ENCODE results near the gene ROCK1. TPM values are rescaled to one million over a fixed set of nuclear protein-coding genes. Genes with fewer than 3 reads are reported as not detected.

The ROCK1 gene
- total and polyA plus RNA-seq, 9 of the 15 experiments (the other 6 are each of a cell fraction or from before 2014, with no cell fraction given): 7.4 to 28.6 (median 17.7) TPM

DNA sequence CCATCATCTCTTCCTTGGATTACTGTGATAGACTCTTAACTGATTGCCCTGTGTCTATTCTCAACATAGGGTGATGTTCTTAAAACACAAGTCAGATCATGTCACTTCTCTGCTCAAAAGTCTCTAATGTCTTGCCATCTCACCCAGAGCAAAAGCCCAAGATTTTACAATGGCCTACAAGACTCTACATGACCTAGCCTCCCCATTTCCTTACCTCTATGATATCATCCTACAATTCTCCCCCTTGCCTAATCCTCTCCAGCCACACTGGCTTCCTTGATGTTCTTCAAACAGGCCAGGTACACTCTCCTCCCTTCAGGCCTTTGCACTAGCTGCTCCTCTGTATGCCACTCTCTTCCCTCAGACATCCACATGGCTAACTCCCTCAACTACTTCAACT is 55.1 kb downstream of the ROCK1 start:
- intact Hi-C loops (cut with micrococcal nuclease): loop anchor here (10.0 kb wide), 1 partner anchor 108 kb away; no protein-coding TSS in a partner anchor
- H3K9me1 ChIP-seq (ENCODE audit: control insufficient read depth, insufficient read depth, low read length): no peaks in the 10 kb centered on the region
- H3K4me1 ChIP-seq (replicated peaks in 1 of 2; ENCODE audit: control insufficient read depth in 2 of 2, insufficient read depth in 2 of 2, low read length in 2 of 2): no peaks in the 10 kb centered on the region; a peak in 1 of 5 replicates
- in situ Hi-C loops (cut with MboI): no loop called here
- no peak overlapping the region for H3K4me3 ChIP-seq
- FAIRE-seq (no peak), DNase-seq (ENCODE audit: extremely low read depth in 1 of 4, low spot score in 3 of 4) (no peak), ATAC-seq (no peak)
- H3K9ac ChIP-seq (ENCODE audit: insufficient read depth in 1 of 2, low read depth in 2 of 2, low read length in 2 of 2): no peak overlapping the region
- no peak overlapping the region for H3K27ac ChIP-seq (ENCODE audit: extremely low read depth, low read depth, low read length)
- CTCF ChIA-PET (ENCODE audit: low intra/inter-chr PET ratio): no interaction called here
- H2AFZ ChIP-seq (ENCODE audit: low read depth, low read length): no peak overlapping the region
- no peak overlapping the region for H3K4me2 ChIP-seq (ENCODE audit: insufficient read depth, low read length)
- H3K36me3 ChIP-seq (ENCODE audit: control insufficient read depth, insufficient read depth, low read length): no peaks in the 10 kb centered on the region
- H3K79me2 ChIP-seq (ENCODE audit: control insufficient read depth, insufficient read depth, low read length): no peaks in the 10 kb centered on the region
- H3K9me3 ChIP-seq (replicated peaks; ENCODE audit: control insufficient read depth, insufficient read depth, low read depth, low read length): no peaks in the 10 kb centered on the region
- H3K27me3 ChIP-seq (ENCODE audit: control insufficient read depth in 2 of 2, insufficient read depth in 2 of 2, low read length in 2 of 2): no peaks in the 10 kb centered on the region
- TF ChIP-seq TSHZ1 (CRISPR knock-in tag; IDR thresholded peaks at IDR 0.05) (no peak), E2F3 (CRISPR knock-in tag; IDR thresholded peaks at IDR 0.05) (no peak), ZNF384 (IDR thresholded peaks at IDR 0.05; ENCODE audit: low read depth, low read length) (no peak), PRDM10 (IDR thresholded peaks at IDR 0.05; ENCODE audit: partially characterized antibody) (no peak), ZNF347 (CRISPR knock-in tag; IDR thresholded peaks at IDR 0.05; ENCODE audit: low read depth) (no peak), BCL6 (CRISPR knock-in tag; IDR thresholded peaks at IDR 0.05) (no peak), HDAC1 (IDR thresholded peaks at IDR 0.05) (no peak), ZZZ3 (IDR thresholded peaks at IDR 0.05) (no peak)
- POLR2A ChIA-PET: no interaction called here
- no TSS peak for BruUV-seq (replicated peaks)
- H4K20me1 ChIP-seq (replicated peaks; ENCODE audit: control insufficient read depth, insufficient read depth, low read length): no peaks in the 10 kb centered on the region
